H1 (cell line): ENCODE measurements around the gene OTUD4. TPM values are rescaled to one million over a fixed set of nuclear protein-coding genes. Genes with fewer than 3 reads are reported as not detected.
A peak's percentile ranks its signal among the peaks of the same experiment; 100 is the strongest.

Experiments
- CTCF ChIA-PET: fragments of 300-600 bp; sonication (Branson Sonifier 250); formaldehyde crosslinking; loops from one replicate; lab custom pipeline; 2021; ENCODE audit not compliant: partially characterized antibody; lab: Charles Lee
- POLR2A ChIA-PET: fragments of 300-600 bp; sonication (Branson Sonifier 250); formaldehyde crosslinking; loops from one replicate; lab custom pipeline; 2021; ENCODE audit warnings: inconsistent platforms; ENCODE audit not compliant: partially characterized antibody; lab: Charles Lee
- DNase-seq, 2 experiments: peaks; one replicate each; pipeline versions ENCODE4 v3.0.0 to v3.0.0-alpha.2; 2010 to 2022; ENCODE audit warnings: low spot score in 2 of 2, low read depth in 1 of 2, mixed read lengths in 1 of 2
- FAIRE-seq: peaks from 2 replicates; lab custom pipeline; 2011; peaks lifted over from hg19 to GRCh38; lab: Jason Lieb, UNC
- H2AFZ ChIP-seq: 2 replicates; pipeline ENCODE4 v1.8.1; 2012; ENCODE audit warnings: low read length, inconsistent platforms
- H2AK5ac ChIP-seq: 2 replicates; pipeline ENCODE4 v1.6.1; 2013; ENCODE audit warnings: low read depth, low read length
- H2BK120ac ChIP-seq: replicated peaks from 2 replicates; pipeline ENCODE3; 2013; ENCODE audit warnings: low read depth, low read length, inconsistent platforms
- H2BK12ac ChIP-seq: 2 replicates; pipeline ENCODE4 v1.6.1; 2013; ENCODE audit warnings: low read depth, low read length
- H2BK15ac ChIP-seq: 2 replicates; pipeline ENCODE4 v1.6.1; 2013; ENCODE audit warnings: low read length
- H2BK20ac ChIP-seq: 2 replicates; pipeline ENCODE4 v1.6.1; 2013; ENCODE audit warnings: low read length
- H2BK5ac ChIP-seq: 2 replicates; pipeline ENCODE4 v1.6.1; 2013; ENCODE audit warnings: low read depth, low read length
- H3K14ac ChIP-seq: 2 replicates; pipeline ENCODE4 v1.6.1; 2013; ENCODE audit warnings: inconsistent platforms; ENCODE audit not compliant: insufficient read length
- H3K18ac ChIP-seq: 2 replicates; pipeline ENCODE4 v1.6.1; 2013; ENCODE audit warnings: low read length; ENCODE audit errors: extremely low read depth
- H3K23ac ChIP-seq: 2 replicates; pipeline ENCODE4 v1.6.1; 2013; ENCODE audit warnings: inconsistent platforms; ENCODE audit not compliant: insufficient read length
- H3K23me2 ChIP-seq: 2 replicates; pipeline ENCODE4 v1.6.1; 2013; ENCODE audit warnings: low read depth, low read length
- H3K27ac ChIP-seq: 2 replicates; pipeline ENCODE4 v1.6.1; 2011; ENCODE audit warnings: low read depth, low read length, inconsistent platforms
- H3K27me3 ChIP-seq, 4 experiments: replicated peaks in 1 of 4; 1 replicate in 1 of 4; 2 replicates in 3 of 4; pipeline versions ENCODE4 v1.6.1 to v1.8.1; 2011 to 2013; ENCODE audit warnings: low read length in 3 of 4, mild to moderate bottlenecking in 3 of 4, inconsistent platforms in 2 of 4, mixed read lengths in 2 of 4, moderate library complexity in 1 of 4; ENCODE audit not compliant: control insufficient read depth in 3 of 4, insufficient read depth in 3 of 4; ENCODE audit errors: extremely low read depth in 1 of 4
- H3K36me3 ChIP-seq, 4 experiments: 2 replicates each; pipeline versions ENCODE4 v1.6.1 to v1.8.1; 2011 to 2013; ENCODE audit warnings: mild to moderate bottlenecking in 4 of 4, low read length in 3 of 4, moderate library complexity in 2 of 4, control low read depth in 1 of 4, inconsistent platforms in 1 of 4; ENCODE audit not compliant: insufficient read depth in 4 of 4, control insufficient read depth in 2 of 4
- H3K4ac ChIP-seq: replicated peaks from 2 replicates; pipeline ENCODE3; 2013; ENCODE audit warnings: low read length, low read depth, mixed read lengths, inconsistent platforms; ENCODE audit not compliant: insufficient read length
- H3K4me1 ChIP-seq, 4 experiments: replicated peaks in 1 of 4; 1 replicate in 1 of 4; 2 replicates in 3 of 4; pipeline versions ENCODE4 v1.6.1 to v1.8.1; 2011 to 2013; ENCODE audit warnings: low read length in 3 of 4, inconsistent platforms in 2 of 4, mixed read lengths in 1 of 4; ENCODE audit not compliant: insufficient read depth in 4 of 4, control insufficient read depth in 3 of 4
- H3K4me2 ChIP-seq, 2 experiments: 2 replicates each; pipeline versions ENCODE4 v1.6.1 to v1.8.1; 2011 to 2013; ENCODE audit warnings: low read depth in 2 of 2, low read length in 2 of 2, control low read depth in 1 of 2, inconsistent platforms in 1 of 2, mild to moderate bottlenecking in 1 of 2; ENCODE audit not compliant: insufficient read depth in 1 of 2
- H3K4me3 ChIP-seq, 4 experiments: fragments of 200-600, 300-600 bp in 1 of 4; sonication (generic), shearing (Covaris generic), sonication (Bioruptor Twin) in 1 of 4; 2 replicates each; pipeline versions ENCODE4 v1.5.1 to v1.8.1; 2011 to 2016; ENCODE audit warnings: low read length in 4 of 4, low read depth in 3 of 4, control low read depth in 2 of 4, inconsistent platforms in 2 of 4, mild to moderate bottlenecking in 2 of 4, mixed read lengths in 1 of 4, moderate library complexity in 1 of 4; ENCODE audit not compliant: insufficient read depth in 2 of 4; ENCODE audit errors: extremely low read depth in 1 of 4
- H3K56ac ChIP-seq: replicated peaks from 2 replicates; pipeline ENCODE3; 2013; ENCODE audit warnings: low read depth, mild to moderate bottlenecking, mixed read lengths, low read length, inconsistent platforms; ENCODE audit not compliant: insufficient read length
- H3K79me1 ChIP-seq: 2 replicates; pipeline ENCODE4 v1.6.1; 2013; ENCODE audit warnings: low read depth, low read length, control low read depth
- H3K79me2 ChIP-seq, 2 experiments: 2 replicates each; pipeline versions ENCODE4 v1.6.1 to v1.8.1; 2012 to 2013; ENCODE audit warnings: low read length in 2 of 2, mild to moderate bottlenecking in 2 of 2, inconsistent platforms in 1 of 2; ENCODE audit not compliant: insufficient read depth in 2 of 2, control insufficient read depth in 1 of 2
- H3K9ac ChIP-seq, 4 experiments: replicated peaks in 1 of 4; 1 replicate in 1 of 4; 2 replicates in 3 of 4; pipeline versions ENCODE4 v1.6.1 to v1.8.1; 2011 to 2013; ENCODE audit warnings: low read depth in 3 of 4, low read length in 3 of 4, control low read depth in 2 of 4, mild to moderate bottlenecking in 2 of 4, moderate library complexity in 2 of 4, inconsistent platforms in 1 of 4; ENCODE audit errors: extremely low read depth in 1 of 4
- H3K9me3 ChIP-seq, 2 experiments: 2 replicates each; pipeline versions ENCODE4 v1.6.1 to v1.8.1; 2012 to 2013; ENCODE audit warnings: mild to moderate bottlenecking in 2 of 2, moderate library complexity in 2 of 2, control low read depth in 1 of 2, inconsistent platforms in 1 of 2, low read depth in 1 of 2, low read length in 1 of 2, mixed read lengths in 1 of 2; ENCODE audit not compliant: insufficient read depth in 2 of 2
- H4K20me1 ChIP-seq, 2 experiments: replicated peaks in 1 of 2; 2 replicates each; pipeline versions ENCODE3 to v1.8.1; 2011 to 2013; ENCODE audit warnings: inconsistent platforms in 2 of 2, low read length in 2 of 2, mild to moderate bottlenecking in 1 of 2; ENCODE audit not compliant: insufficient read depth in 2 of 2, control insufficient read depth in 1 of 2
- H4K5ac ChIP-seq: 2 replicates; pipeline ENCODE4 v1.6.1; 2013; ENCODE audit warnings: low read length, low read depth, mixed read lengths, inconsistent platforms; ENCODE audit not compliant: insufficient read length
- H4K8ac ChIP-seq: 2 replicates; pipeline ENCODE4 v1.8.0; 2013; ENCODE audit warnings: mild to moderate bottlenecking, moderate library complexity, low read length, inconsistent platforms; ENCODE audit not compliant: insufficient read depth; ENCODE audit errors: extremely low read depth
- H4K91ac ChIP-seq: replicated peaks from 2 replicates; pipeline ENCODE3; 2013; ENCODE audit warnings: low read length, mixed read lengths, inconsistent platforms; ENCODE audit not compliant: insufficient read length
- BACH1 ChIP-seq: IDR thresholded peaks from 2 replicates; pipeline ENCODE4 v1.6.1; 2012; ENCODE audit warnings: low read length, improper control_type of control experiment
- CEBPB ChIP-seq: IDR thresholded peaks from 2 replicates; pipeline ENCODE4 v1.6.1; 2012; ENCODE audit warnings: low read depth, low read length
- CHD1 ChIP-seq: IDR thresholded peaks from 2 replicates; pipeline ENCODE4 v1.6.1; 2012; ENCODE audit warnings: low read depth, low read length, improper control_type of control experiment
- FOSL1 ChIP-seq: IDR thresholded peaks from 2 replicates; pipeline ENCODE4 v1.6.1; 2011; ENCODE audit warnings: mild to moderate bottlenecking, low read depth, low read length, moderate library complexity; ENCODE audit not compliant: insufficient read depth
- GTF2F1 ChIP-seq: IDR thresholded peaks from 2 replicates; pipeline ENCODE4 v1.6.1; 2012; ENCODE audit warnings: low read depth, low read length, improper control_type of control experiment, borderline replicate concordance
- JUN ChIP-seq: IDR thresholded peaks from 2 replicates; pipeline ENCODE4 v1.6.1; 2011; ENCODE audit warnings: low read depth, mild to moderate bottlenecking, improper control_type of control experiment, low read length
- RAD21 ChIP-seq, 2 experiments: IDR thresholded peaks in 1 of 2; conservative IDR thresholded peaks in 1 of 2; 2 replicates each; pipeline ENCODE4 v1.6.1; 2011; ENCODE audit warnings: low read depth in 2 of 2, low read length in 2 of 2, improper control_type of control experiment in 1 of 2, inconsistent platforms in 1 of 2, mild to moderate bottlenecking in 1 of 2, moderate library complexity in 1 of 2
- SIX5 ChIP-seq: IDR thresholded peaks from 2 replicates; pipeline ENCODE4 v1.6.1; 2011; ENCODE audit warnings: mild to moderate bottlenecking, low read depth, low read length
- SP2 ChIP-seq: IDR thresholded peaks from 2 replicates; pipeline ENCODE4 v1.6.1; 2012; ENCODE audit warnings: mild to moderate bottlenecking, low read length, inconsistent platforms
- SUZ12 ChIP-seq: fragments of 200-600 bp; sonication (generic); IDR thresholded peaks from 2 replicates; pipeline ENCODE4 v1.6.1; 2012; ENCODE audit warnings: mild to moderate bottlenecking, inconsistent platforms, low read length, moderate library complexity, mixed read lengths
- TCF12 ChIP-seq: IDR thresholded peaks from 2 replicates; pipeline ENCODE4 v1.6.1; 2011; ENCODE audit warnings: low read depth, mild to moderate bottlenecking, low read length
- WGBS, 2 experiments: shearing (Covaris generic) in 1 of 2; methylation state at CpG; one replicate each; pipeline versions ENCODE4 v1.1.6 to v1.1.7; 2013 to 2015; ENCODE audit warnings: low lambda C conversion rate in 2 of 2, mixed read lengths in 2 of 2, inconsistent platforms in 1 of 2, low coverage in 1 of 2, missing lambda C conversion rate in 1 of 2; ENCODE audit not compliant: insufficient replicate concordance in 2 of 2, insufficient coverage in 1 of 2, insufficient read length in 1 of 2; ENCODE audit errors: extremely low coverage in 1 of 2, missing lambda C conversion rate in 1 of 2; 5-methylcytosine and 5-hydroxymethylcytosine counted together
- polyA plus RNA-seq, 7 experiments: library from polyadenylated mRNA; depleted of rRNA in 3 of 7; stranded (reverse) in 5 of 7; unstranded in 2 of 7; fragments of >200 nt in 5 of 7; fragments of 200-250 nt in 2 of 7; gene quantifications; 1 replicate in 5 of 7; 2 replicates in 1 of 7; 4 replicates in 1 of 7; pipeline versions ENCODE4 v1.2.1 to v1.2.3, GENCODE V29; 2011 to 2013; ENCODE audit warnings: missing spikeins in 2 of 7, mixed read lengths in 2 of 7
- total RNA-seq: library from RNA; stranded (reverse); fragmentation: NEBNext Ultra II Directional; extraction: Animal tissue kit (Norgen Biotek cat#: 25700); gene quantifications from 2 replicates; pipeline ENCODE4 v1.2.1, GENCODE V29; 2021
- TF ChIP-seq, protein P1 (sequence below), 3 experiments: IDR thresholded peaks; 1 replicate in 2 of 3; 2 replicates in 1 of 3; pipeline versions ENCODE4 v1.5.1 to v1.6.1; 2011; ENCODE audit warnings: low read length in 3 of 3, mild to moderate bottlenecking in 3 of 3, inconsistent platforms in 2 of 3, low read depth in 1 of 3, moderate library complexity in 1 of 3; ENCODE audit not compliant: insufficient read depth in 1 of 3; ENCODE audit errors: control extremely low read depth in 1 of 3

OTUD4 gene
- total and polyA plus RNA-seq, 2 of the 8 experiments (the other 6 are each of a cell fraction or from before 2014, with no cell fraction given) = 17.4 to 57.0 TPM

DNA sequence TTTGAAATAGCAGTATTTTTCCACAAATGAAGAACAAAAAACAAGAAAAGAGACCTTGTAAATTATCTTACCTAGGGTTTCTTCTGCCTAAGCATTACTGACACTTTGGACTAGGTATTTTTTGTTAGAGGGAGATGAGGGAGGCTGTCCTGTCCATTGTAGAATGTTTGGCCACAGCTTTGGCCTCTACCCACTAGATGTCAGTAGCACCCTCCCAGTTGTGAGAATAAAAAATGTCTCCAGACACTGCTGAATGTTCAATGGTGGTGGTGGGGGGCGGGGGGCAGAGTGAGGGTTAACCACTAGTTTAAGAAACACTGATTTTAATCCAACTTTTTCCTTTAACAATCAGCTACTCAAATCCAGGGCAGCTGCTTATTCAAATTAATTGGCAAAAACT lies 25.8 kb downstream of the OTUD4 start:
- H2AK5ac ChIP-seq = no peak overlapping the region
- POLR2A ChIA-PET = no interaction called here
- no peak overlapping the region for H3K9ac ChIP-seq
- no peaks in the 10 kb centered on the region for H3K4me1 ChIP-seq
- no peaks in the 10 kb centered on the region for H3K79me1 ChIP-seq
- H4K20me1 ChIP-seq = peaks cover under 1 to 1% of the 10 kb centered on the region in 2 experiments
- no peak overlapping the region for H4K5ac ChIP-seq
- H3K23ac ChIP-seq = no peak overlapping the region
- no peaks in the 10 kb centered on the region for H3K9me3 ChIP-seq
- H4K8ac ChIP-seq = no peak overlapping the region
- H2BK20ac ChIP-seq = no peak overlapping the region
- H2AFZ ChIP-seq = no peak overlapping the region
- WGBS, 2 experiments = 100% methylated on average over 1 of the region's 1 CpG; no CpG with 5 or more reads in 1 of the 2 experiments
- H3K4ac ChIP-seq = no peak overlapping the region
- H3K4me2 ChIP-seq = no peak overlapping the region
- no peak overlapping the region for H2BK12ac ChIP-seq
- FAIRE-seq = no peak
- H3K27me3 ChIP-seq = no peaks in the 10 kb centered on the region
- no peak overlapping the region for H4K91ac ChIP-seq
- no peak overlapping the region for H3K56ac ChIP-seq
- CTCF ChIA-PET = interaction anchor here (0.6 to 2.0 kb wide), 9 partner anchors 15 to 1159 kb away, joined by 3 to 8 read pairs (median 3); no protein-coding TSS in a partner anchor
- H3K79me2 ChIP-seq = peaks cover 0 to 4% of the 10 kb centered on the region in 2 experiments; a peak in 2 of 4 replicates
- no peak for DNase-seq
- no peak overlapping the region for H2BK5ac ChIP-seq
- H3K4me3 ChIP-seq = no peak overlapping the region
- H3K23me2 ChIP-seq = no peaks in the 10 kb centered on the region
- H2BK15ac ChIP-seq = no peak overlapping the region
- H3K18ac ChIP-seq = no peak overlapping the region
- no peak overlapping the region for H3K14ac ChIP-seq
- peaks cover 8 to 56% (median 19%) of the 10 kb centered on the region in 4 experiments for H3K36me3 ChIP-seq
- no peak overlapping the region for H3K27ac ChIP-seq
- H2BK120ac ChIP-seq = no peak overlapping the region
- TF ChIP-seq RAD21 (IDR thresholded peaks at IDR 0.05 in 1 of 2, conservative IDR thresholded peaks at IDR 0.05 in 1 of 2; ENCODE audit: low read depth in 2 of 2, low read length in 2 of 2) (peak; percentile 62), SP2 (no peak), CEBPB (no peak), TCF12 (no peak), SIX5 (no peak), BACH1 (no peak), JUN (no peak), FOSL1 (no peak), GTF2F1 (no peak), SUZ12 (no peak), CHD1 (no peak)
- TF ChIP-seq, protein P1, sequence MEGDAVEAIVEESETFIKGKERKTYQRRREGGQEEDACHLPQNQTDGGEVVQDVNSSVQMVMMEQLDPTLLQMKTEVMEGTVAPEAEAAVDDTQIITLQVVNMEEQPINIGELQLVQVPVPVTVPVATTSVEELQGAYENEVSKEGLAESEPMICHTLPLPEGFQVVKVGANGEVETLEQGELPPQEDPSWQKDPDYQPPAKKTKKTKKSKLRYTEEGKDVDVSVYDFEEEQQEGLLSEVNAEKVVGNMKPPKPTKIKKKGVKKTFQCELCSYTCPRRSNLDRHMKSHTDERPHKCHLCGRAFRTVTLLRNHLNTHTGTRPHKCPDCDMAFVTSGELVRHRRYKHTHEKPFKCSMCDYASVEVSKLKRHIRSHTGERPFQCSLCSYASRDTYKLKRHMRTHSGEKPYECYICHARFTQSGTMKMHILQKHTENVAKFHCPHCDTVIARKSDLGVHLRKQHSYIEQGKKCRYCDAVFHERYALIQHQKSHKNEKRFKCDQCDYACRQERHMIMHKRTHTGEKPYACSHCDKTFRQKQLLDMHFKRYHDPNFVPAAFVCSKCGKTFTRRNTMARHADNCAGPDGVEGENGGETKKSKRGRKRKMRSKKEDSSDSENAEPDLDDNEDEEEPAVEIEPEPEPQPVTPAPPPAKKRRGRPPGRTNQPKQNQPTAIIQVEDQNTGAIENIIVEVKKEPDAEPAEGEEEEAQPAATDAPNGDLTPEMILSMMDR (IDR thresholded peaks at IDR 0.05; ENCODE audit: control extremely low read depth in 1 of 3, insufficient read depth in 1 of 3, low read depth in 1 of 3, low read length in 3 of 3) = peak in 2 of 3 experiments; percentile 21 to 54; a peak in 2 of 4 replicates
